NK-92 treated with Interleukin-12 subunit alpha and Interleukin-12 subunit beta, amount 100 ng/mL, for 24 hours (cell line): Measurements from ENCODE around the gene CD2AP.
"Not testable (repeated sequence)": the region's sequence is repeated elsewhere in the genome, so short reads cannot be mapped to it uniquely, and the experiment has no call there.

Experiments used
- DNase-seq: peaks from one replicate; lab custom pipeline; 2025; lab: John Stamatoyannopoulos, UW

CD2AP gene

DNA sequence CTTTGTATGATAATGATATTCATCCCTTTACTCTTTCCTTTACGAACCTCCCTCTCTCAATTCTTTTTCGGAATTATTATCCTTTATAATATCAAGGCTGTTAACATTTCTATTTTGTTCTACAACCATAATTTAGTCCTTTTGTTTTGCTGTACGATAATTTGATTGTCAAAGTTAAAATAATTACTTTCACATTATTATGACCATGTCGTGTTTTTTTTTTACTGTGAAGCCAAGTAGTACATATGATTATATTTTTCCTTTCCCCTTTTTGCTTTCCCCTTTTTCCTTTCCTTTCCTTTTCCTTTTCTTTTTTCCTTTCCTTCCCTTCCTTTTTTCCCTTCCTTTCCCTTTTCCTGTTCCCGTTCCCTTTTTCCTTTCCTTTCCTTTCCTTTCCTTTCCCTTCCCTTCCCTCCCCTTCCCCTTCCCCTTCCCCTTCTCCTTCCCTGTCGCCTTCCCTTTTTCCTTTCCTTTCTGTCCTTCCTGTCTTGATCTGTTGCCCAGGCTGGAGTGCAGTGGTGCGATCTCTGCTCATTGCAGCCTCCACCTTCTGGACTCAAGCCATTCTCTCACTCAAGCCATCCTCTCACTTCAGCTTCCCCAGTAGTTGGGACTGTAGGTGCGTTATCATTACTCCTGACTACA is 19.5 kb downstream of the CD2AP start:
- no peak for DNase-seq

DNA sequence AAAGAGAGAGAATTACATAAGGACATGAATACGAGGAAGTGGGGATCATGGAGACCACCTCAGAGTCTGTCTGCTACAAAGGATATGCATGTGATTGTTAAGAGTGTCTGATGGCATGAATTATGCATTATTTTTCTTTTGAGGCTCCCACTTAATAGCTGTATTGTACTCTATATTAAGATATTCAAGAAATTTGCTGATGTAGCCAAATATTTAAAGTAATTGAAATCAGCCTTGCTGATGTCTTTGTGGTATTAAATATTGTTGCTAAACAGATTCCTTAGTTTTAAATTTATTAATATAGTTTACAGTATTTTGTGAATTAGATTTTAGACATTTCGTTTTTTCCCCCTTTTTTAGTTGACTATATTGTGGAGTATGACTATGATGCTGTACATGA is 25.3 kb downstream of the CD2AP start:
- DNase-seq, result no peak

DNA sequence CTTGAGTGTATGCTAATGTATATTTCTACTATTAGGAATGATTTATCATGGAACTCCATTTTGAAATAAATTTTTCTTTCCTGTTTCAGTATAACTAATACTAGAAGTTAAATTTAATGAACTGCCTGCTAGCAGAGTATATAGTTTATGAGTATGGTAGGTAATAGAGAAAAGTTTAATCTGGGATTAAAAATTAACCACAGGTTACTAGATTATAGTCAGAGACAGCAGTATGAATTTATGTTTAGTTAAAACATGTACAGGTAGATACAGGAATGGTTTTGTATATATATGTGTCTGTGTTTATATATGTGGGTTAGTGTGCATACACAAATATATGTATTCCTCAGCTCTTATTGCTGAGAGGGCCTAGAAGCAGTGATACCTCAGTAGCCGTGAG is 32.3 kb downstream of the CD2AP start:
- no peak for DNase-seq

DNA sequence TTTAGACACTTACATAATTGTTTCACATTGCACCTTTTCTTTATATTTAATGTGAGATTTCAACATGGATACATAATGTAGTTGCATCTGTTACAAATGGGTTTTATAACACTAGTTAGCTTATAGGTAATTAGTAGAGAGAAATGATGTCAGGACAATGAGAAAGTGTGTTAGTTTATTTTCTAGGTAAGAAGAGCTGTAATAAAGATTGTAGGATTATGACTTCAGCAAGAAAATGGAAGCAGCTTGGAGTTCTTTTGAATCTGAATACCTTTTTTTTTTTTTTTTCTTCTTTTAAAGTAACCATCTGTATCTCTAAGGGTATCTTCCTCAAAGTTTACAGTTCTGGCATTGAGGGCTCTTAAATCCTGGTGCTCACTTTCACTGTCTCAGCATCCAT is 35.3 kb downstream of the CD2AP start:
- DNase-seq, result no peak

DNA sequence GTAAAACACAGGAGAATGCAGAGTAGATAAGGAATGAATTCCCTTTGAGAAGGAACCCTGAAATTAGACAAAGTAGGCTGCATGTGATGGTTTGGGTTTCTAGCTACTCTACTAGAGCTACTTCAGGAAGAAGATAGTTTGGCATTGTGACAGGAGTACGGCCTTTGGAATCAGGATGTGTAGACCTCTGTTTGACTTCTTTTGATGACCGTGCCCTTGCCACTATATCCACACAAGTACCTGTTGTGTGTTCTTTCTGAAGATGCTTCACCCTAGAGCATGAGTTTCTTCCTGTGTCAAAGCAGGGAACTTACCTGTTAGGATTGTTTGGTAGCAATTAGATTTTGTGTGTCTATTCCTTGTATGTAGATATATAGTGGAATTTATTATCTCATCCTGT is 41.7 kb downstream of the CD2AP start:
- DNase-seq, result no peak

DNA sequence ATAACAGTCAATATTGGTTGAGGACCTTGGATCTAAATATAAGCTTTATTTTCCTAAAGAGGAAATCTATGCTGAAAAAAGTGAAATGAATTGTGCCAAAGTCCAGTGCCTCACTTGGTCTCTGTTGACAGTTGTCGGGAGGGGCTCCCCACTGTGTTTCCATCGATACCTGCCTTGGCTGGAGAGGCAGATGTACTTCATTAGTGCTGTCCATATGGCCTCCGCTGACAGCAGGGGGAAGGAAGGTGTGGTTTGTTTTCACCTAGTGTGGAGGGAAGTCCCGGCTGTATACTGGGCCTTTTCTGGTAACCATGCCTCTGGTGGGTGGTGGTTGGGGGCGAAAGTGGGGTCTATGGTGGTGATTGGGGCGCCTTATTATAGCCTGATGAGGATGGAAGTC is 42.7 kb downstream of the CD2AP start:
- DNase-seq, result no peak

DNA sequence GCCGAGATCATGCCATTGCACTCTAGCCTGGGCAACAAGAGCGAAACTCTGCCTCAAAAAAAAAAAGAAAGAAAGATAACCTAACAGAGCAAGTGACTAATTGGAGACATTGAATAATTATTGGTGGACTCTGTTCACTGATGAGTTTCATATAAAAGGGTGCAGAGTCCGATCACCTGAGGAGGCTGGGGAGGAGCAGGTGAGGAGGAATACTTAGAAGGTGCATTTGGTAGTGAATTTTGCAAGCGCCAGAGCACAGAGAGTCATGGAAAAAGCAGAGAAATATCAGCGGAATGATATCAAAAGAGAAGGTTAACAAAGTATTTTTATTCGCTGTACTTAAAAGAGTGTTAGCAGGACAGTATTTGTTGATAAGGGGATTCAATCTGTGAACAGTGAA is 44.4 kb downstream of the CD2AP start:
- DNase-seq, result no peak

DNA sequence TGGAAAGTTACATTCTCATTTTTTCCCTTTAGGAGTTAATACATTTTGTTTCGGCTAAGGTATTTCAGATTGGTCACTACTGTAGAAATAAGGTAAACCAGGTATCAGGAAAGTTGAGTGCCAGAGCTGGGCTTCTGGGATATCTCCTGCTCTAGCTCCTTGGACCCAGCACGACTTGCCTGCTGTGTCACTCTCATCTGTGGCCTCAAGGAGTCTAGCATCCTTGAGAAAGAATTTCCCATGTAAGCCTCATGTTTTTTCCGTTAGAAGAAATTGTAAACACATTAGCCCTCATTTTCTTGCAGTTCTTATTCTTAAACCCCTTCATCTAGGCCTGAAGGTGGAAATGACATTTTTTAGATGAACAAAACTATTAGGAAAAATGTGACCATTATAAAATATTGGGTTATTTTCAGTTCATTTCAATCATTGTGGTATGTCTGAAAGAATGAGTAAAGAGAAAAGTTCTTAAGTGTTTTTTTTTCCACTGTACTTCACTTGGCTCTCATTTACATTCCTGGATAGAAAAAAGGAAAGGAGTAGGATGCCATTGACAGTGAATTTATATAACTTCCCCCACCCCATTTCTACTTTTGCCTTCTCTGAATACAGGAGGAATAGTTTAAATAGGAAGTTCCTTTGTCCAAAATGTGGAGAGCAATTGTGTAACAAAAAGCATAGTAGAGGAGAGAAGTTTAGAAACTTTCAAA is 46.7 kb downstream of the CD2AP start:
- no peak for DNase-seq

DNA sequence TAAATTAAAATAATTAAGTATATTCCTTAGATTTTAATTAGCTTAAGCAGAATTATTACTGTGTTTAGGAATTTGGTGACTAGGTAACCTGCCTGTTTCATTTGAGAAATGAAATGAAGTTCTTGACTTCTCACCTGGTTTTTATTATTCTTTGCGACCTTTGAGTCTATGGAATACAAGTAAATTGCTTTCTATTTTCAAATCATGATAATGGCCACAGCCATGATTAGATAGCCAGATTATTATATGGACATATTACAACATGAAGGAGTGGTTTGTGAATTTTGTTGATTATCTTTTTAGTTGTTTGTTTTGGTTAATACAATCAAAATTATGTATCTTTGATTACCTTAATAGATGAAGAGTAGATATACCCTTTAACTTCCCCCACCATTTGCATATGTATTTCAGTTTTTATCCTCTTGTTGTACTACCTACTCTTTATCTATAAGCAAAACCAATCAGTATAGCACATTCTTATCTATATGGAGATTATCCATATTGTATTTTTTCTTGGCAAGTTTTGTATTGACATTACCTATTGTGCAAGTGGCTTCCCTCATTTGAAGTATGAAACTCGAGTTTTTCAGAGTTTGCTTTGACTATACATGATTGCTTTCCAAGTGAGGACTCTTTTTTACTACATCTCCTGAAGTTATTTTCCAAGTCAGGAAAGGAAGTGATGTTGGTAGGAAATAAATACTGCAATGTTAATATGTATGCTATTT is 47.9 kb downstream of the CD2AP start:
- no peak for DNase-seq

DNA sequence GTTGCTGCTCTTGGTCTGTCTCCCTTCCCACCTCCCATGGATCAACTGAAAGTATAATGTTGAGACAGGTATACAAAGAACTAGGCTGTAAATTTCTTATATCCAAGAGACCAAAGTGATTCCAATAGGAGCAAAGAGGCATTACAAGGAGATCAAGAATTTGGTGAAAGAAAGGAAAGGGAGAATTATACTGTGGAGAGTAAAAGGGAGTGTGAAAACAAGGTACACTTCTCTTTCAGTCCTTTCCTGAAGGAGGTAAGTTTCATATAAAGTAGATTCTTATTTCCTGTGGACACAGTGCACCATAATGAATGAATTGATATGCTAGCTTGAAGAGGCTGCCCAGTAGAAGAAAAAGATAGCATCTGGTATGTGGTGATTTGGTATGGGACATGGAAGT is 49.7 kb downstream of the CD2AP start:
- DNase-seq, result no peak

DNA sequence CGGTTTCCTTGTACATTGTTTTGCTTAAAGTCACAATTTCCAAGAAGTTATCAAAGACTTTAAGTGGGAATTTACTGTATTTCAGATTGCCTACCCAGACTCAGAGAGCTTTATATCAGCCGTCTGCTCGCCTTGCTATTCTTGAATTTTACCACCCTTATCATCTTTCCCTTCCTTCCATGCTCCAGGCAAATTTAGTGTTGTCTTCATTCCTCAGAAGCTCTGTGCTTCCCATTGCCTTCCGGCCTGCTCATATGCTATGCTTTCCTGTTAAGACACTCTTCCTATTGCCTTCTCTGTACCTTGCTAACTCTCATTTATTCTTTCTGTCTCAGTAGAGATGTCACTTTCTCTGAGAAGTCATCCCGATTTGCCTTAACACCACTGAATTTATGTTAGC is 52.1 kb downstream of the CD2AP start:
- DNase-seq, result no peak

DNA sequence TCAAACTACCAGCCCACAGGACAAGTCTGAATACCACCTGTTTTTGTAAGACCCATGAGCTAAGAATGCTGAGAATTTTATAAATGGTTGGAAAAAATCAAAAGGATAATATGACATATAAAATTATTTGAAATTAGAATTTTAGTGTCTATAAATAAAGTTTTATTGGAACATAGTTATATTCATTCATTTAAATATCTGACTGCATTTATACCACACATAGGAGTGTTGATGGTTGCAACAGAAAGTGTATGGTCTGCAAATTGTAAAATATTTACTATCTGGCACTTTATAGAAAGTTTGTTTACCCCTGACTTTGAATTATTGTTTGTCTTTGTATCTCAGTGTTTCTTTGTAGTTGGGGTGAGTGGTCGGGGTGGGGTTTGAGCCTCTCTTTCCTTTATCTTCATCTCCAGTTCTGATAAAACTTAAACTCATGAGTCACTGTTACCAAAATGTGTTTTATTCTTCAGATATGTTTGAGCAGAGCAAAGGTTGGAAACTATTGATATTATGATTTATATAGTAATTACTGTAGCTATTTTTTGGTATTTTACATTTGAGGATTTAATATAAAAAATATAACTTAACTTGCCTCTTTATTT is 55.5 kb downstream of the CD2AP start:
- DNase-seq, result no peak

DNA sequence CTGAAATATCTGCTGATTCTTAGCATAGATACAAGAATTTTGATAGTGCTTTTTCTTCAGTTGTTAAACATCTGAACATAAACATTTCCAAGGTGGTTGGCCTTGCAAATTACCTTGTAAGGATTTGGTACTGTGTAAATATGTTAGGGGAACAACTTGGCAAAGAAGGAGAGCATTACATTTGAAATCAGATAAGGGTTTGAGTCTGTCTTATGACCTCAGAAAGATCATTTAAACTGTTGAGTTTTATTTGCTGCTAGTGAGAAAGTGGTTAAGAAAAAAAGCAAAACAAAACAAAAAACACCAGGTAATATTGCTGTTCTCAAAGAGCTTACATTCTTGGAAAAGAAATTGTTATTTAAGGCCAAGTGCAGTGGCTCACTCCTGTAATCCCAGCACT is 56.5 kb downstream of the CD2AP start:
- no peak for DNase-seq

DNA sequence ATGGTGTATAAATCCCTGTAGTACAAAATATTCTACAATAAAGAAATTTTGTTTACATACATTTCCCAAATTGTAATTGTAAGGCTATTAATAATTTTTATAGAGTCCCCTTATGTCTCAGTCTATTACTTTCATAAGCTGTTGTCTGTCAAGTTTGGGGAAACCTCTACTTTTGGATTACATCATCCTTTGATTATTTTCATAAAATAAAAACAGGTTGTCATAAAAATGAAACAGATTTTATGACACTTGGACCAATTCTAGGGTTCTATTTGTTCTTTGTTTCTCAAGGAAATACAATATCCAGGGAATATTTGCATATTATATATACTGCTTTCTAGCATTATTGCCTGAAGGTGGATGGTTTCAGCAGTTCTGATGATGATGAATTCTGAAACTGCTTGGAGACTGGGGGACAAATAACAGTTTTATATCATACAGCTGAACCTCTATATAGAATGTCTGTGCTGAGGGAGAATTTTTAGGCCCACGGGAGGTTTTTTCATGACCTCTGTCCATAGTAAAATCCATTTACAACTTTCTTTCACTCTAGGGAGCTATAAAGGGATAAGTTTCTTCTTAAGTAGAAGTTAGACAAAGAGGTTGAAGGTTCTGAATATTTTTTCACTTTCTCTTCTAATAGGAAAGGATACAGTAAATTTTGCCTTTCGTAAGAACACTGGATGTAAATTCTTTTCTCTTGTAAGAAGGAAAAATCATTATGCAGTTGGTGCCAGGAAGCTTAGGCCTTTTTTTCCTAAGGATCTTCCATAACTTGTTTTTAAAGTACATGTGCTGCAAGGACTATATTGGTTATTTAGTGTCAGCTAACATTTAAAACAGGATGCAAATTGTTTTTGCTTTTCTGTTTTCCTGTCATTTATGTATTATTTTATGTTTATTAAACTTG is 58.0 kb downstream of the CD2AP start:
- DNase-seq, result no peak

DNA sequence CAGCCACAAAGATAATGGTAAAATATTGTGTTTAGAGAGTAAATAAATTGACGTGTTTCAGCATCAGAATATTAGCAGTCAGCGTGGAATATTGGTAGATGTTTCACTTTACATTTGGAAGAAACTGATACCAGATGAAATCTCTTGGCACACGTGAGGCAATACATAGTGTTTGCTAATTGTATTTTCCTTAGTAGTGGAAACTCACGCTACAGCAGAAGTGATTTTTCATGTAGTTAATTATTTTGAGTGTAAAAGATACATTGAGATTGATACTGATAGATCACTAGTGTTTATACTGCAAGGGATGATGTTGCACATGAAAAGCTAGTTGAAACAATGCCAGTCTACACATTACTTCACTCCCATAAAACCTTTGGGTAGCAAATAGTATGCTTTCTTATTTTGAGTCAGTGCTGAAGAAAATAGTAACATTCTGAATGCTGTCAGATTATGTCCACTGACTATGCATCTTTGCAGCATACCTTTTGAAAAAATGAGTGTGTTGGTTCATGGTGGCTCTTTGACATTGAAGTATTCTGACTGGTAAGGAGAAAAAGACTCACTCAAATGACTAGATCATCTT is 59.3 kb downstream of the CD2AP start:
- DNase-seq, result no peak

DNA sequence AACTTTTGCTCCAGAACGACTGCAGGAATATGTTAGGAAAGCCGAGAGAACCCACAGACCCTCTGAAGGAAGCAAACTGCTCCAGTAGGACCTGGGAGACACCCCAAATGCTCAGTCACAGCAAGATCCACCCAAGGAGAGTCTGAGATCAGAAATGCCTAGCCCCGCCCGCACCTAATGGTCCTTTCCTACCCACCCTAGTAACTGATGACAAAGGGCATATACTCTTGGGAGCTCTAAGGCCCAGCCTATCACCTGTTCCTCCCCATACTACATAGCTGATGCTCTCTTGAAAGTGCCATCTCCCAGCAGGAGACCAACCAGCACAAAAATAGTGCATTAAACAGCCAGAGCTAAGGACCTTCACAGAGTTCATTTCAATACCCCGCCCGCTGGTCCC is 67.6 kb downstream of the CD2AP start:
- no peak for DNase-seq

DNA sequence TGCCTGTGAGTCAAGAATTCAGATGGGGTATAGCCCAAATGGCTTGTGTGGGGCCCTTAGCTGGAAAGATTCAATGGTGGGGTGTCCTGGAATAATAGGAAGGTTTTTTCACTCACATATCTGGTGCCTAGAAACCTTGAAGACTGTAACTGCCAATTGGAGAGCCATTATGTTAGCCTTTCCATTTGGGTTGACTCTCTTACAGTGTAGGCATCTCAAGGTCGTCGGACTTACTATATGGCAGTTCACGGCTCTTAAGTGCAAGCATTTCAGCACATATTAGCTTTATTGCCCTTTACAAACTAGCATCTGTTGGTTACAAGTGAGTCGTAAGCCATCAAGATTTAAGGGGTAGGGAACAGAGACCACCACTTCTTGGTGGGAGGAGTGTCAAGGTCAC is 74.1 kb downstream of the CD2AP start:
- DNase-seq, result no peak

DNA sequence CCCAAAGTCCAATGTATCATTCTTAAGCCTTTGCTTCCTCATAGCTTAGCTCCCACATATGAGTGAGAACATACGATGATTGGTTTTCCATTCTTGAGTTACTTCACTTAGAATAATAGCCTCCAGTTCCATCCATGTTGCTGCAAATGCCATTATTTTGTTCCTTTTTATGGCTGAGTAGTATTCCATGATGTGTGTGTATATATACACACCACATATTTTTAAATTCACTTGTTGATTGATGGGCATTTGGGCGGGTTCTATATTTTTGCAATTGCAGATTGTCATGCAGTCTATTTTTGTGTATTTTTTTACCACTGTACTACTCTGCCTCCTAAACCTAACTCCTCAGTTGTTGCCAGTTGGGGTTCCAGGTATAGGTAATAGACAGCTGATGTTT is 74.7 kb downstream of the CD2AP start:
- DNase-seq, result no peak

DNA sequence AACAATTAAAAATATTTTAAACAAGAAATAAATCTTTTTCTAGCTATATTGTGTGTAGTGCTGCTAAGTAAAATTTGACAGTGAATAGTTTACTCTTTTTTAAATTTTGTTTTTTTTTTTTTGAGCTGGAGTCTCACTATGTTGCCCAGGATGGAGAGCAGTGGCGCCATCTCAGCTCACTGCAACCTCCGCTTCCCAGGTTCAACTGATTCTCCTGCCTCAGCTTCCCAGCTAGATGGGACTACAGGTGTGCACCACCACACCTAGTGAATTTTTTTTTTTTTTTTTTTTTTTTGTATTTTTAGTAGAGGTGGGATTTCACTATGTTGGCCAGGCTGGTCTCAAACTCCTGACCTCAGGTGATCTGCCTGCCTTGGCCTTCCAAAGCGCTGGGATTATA is 75.7 kb downstream of the CD2AP start:
- not testable (repeated sequence) for DNase-seq

DNA sequence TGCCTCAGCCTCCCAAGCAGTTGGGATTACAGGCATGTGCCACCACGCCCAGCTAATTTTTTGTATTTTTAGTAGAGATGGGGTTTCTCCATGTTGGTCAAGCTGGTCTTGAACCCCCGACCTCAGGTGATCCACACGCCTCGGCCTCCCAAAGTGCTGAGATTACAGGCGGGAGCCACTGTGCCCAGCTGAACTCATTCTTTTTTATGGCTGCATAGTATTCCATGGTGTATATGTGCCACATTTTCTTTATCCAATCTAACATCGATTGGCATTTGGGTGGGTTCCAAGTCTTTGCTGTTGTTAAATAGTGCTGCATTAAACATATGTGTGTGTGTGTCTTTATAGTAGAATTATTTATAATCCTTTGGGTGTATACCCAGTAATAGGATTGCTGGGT is 78.9 kb downstream of the CD2AP start:
- DNase-seq, result not testable (repeated sequence)

DNA sequence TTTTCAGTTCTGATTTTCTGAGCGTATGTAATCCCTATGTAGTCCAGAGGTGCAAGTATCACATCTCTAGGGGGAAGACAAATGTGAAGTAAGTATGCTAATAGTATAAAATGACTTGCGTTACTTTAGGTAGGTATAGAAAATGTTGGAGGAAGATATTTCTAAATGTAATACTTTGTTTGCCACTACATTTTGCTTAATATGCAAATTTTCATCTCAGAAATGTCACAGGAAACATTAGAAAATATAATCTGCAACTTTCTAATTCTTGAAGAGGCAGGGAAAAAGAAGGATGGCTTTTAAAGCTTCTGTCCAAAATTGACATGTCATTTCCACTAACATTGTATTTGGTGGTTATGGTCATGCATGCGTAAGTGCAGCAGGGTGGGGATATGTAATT is 85.6 kb downstream of the CD2AP start:
- no peak for DNase-seq

DNA sequence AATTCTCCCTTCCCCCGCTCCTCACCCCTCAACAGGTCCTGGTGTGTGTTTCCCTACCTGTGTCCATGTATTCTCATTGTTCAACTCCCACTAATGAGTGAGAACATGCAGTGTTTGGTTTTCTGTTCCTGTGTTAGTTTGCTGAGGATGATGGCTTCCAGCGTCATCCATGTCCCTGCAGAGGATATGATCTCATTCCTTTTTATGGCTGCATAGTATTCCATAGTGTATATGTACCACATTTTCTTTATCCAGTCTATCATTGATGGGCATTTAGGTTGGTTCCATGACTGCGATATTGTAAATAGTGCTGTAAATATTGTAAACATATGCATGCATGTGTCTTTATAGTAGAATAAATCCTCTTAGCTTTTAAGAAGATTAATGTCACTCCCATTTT is 89.0 kb downstream of the CD2AP start:
- not testable (repeated sequence) for DNase-seq
